ENCODE measurements around the gene C3AR1.
"Not testable (repeated sequence)": the region's sequence is repeated elsewhere in the genome, so short reads cannot be mapped to it uniquely, and the experiment has no call there.

Gene C3AR1

GRCh38 chr12:8028267-8028666, 37.9 kb downstream of the C3AR1 start:
- DNase-seq (ENCODE audit: low read depth): no peak

GRCh38 chr12:8027856-8028255, 38.3 kb downstream of the C3AR1 start:
- DNase-seq (ENCODE audit: low read depth): no peak

GRCh38 chr12:8026291-8026900, 39.8 kb downstream of the C3AR1 start:
- peak; percentile 64 for DNase-seq (ENCODE audit: low read depth)

GRCh38 chr12:8018666-8019581, 47.2 kb downstream of the C3AR1 start:
- no peak for DNase-seq (ENCODE audit: low read depth)

GRCh38 chr12:8018213-8018612, 47.9 kb downstream of the C3AR1 start:
- not testable (repeated sequence) for DNase-seq (ENCODE audit: low read depth)

GRCh38 chr12:8014836-8015235, 51.3 kb downstream of the C3AR1 start:
- no peak for DNase-seq (ENCODE audit: low read depth)

- DNase-seq (ENCODE audit: low read depth): no peak
Observed at GRCh38 chr12:8012651-8013309, 53.4 kb downstream of the C3AR1 start.

GRCh38 chr12:8011331-8011730, 54.8 kb downstream of the C3AR1 start:
- no peak for DNase-seq (ENCODE audit: low read depth)
